MM.1S (cell line): ENCODE data around the gene BBIP1.
A peak's percentile ranks its signal among the peaks of the same experiment; 100 is the strongest.

ENCODE experiments used
- DNase-seq: peaks from one replicate; pipeline ENCODE4 v3.0.0-alpha.2; 2015
- H2AFZ ChIP-seq: fragments of 300-600 bp; sonication (generic); 2 replicates; pipeline ENCODE4 v1.6.0; 2016; ENCODE audit warnings: antibody characterized with exemption, low read length
- H3F3A ChIP-seq: fragments of 300-600 bp; sonication (generic); 2 replicates; pipeline ENCODE4 v1.6.1; 2016; ENCODE audit warnings: mild to moderate bottlenecking, antibody characterized with exemption, low read length, moderate library complexity, mixed read lengths; ENCODE audit not compliant: insufficient read depth
- H3K27ac ChIP-seq: fragments of 300-600 bp; sonication (generic); 2 replicates; pipeline ENCODE4 v1.5.1; 2016; ENCODE audit warnings: mild to moderate bottlenecking, low read length
- H3K27me3 ChIP-seq: fragments of 300-600 bp; sonication (generic); replicated peaks from 2 replicates; pipeline ENCODE4 v1.6.0; 2016; ENCODE audit warnings: low read length; ENCODE audit not compliant: insufficient read depth
- H3K36me3 ChIP-seq: fragments of 300-600 bp; sonication (generic); replicated peaks from 2 replicates; pipeline ENCODE4 v1.6.1; 2016; ENCODE audit warnings: mild to moderate bottlenecking, low read length, mixed read lengths; ENCODE audit not compliant: insufficient read depth
- H3K4me1 ChIP-seq: fragments of 300-600 bp; sonication (generic); 2 replicates; pipeline ENCODE4 v1.6.1; 2016; ENCODE audit warnings: low read length, mixed read lengths
- H3K4me2 ChIP-seq: fragments of 300-600 bp; sonication (generic); 2 replicates; pipeline ENCODE4 v1.6.0; 2016; ENCODE audit warnings: low read depth, low read length
- H3K4me3 ChIP-seq: fragments of 300-600 bp; sonication (generic); 2 replicates; pipeline ENCODE4 v1.5.1; 2016; ENCODE audit warnings: low read length, mixed read lengths
- H3K79me2 ChIP-seq: fragments of 300-600 bp; sonication (generic); 2 replicates; pipeline ENCODE4 v1.6.1; 2016; ENCODE audit warnings: mixed run types, low read length, mixed read lengths
- H3K9ac ChIP-seq: fragments of 300-600 bp; sonication (generic); 2 replicates; pipeline ENCODE4 v1.6.1; 2016; ENCODE audit warnings: low read length, mixed read lengths
- H3K9me2 ChIP-seq: fragments of 300-600 bp; sonication (generic); replicated peaks from 2 replicates; pipeline ENCODE4 v1.6.1; 2016; ENCODE audit warnings: mild to moderate bottlenecking, low read length, mixed read lengths; ENCODE audit not compliant: insufficient read depth
- H3K9me3 ChIP-seq: fragments of 300-600 bp; sonication (generic); replicated peaks from 2 replicates; pipeline ENCODE4 v1.6.1; 2016; ENCODE audit warnings: mild to moderate bottlenecking, low read length, mixed read lengths; ENCODE audit not compliant: insufficient read depth
- H4K20me1 ChIP-seq: fragments of 300-600 bp; sonication (generic); 2 replicates; pipeline ENCODE4 v1.6.1; 2016; ENCODE audit warnings: mild to moderate bottlenecking, low read length, moderate library complexity, mixed read lengths; ENCODE audit not compliant: insufficient read depth
- EZH2 ChIP-seq: fragments of 300-600 bp; sonication (generic); optimal IDR thresholded peaks from 2 replicates; pipeline ENCODE3; 2017; ENCODE audit warnings: low read depth, mild to moderate bottlenecking, antibody characterized with exemption, low read length, mixed read lengths
- EZH2phosphoT487 ChIP-seq: fragments of 300-600 bp; sonication (generic); IDR thresholded peaks from 2 replicates; pipeline ENCODE4 v1.6.1; 2018; ENCODE audit warnings: antibody characterized with exemption, low read length
- TF ChIP-seq, protein P1 (sequence below): fragments of 300-600 bp; sonication (generic); IDR thresholded peaks from 2 replicates; pipeline ENCODE4 v1.5.1; 2016; ENCODE audit warnings: antibody characterized with exemption, low read length, mixed read lengths

The BBIP1 gene, protein sequence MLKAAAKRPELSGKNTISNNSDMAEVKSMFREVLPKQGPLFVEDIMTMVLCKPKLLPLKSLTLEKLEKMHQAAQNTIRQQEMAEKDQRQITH

DNA sequence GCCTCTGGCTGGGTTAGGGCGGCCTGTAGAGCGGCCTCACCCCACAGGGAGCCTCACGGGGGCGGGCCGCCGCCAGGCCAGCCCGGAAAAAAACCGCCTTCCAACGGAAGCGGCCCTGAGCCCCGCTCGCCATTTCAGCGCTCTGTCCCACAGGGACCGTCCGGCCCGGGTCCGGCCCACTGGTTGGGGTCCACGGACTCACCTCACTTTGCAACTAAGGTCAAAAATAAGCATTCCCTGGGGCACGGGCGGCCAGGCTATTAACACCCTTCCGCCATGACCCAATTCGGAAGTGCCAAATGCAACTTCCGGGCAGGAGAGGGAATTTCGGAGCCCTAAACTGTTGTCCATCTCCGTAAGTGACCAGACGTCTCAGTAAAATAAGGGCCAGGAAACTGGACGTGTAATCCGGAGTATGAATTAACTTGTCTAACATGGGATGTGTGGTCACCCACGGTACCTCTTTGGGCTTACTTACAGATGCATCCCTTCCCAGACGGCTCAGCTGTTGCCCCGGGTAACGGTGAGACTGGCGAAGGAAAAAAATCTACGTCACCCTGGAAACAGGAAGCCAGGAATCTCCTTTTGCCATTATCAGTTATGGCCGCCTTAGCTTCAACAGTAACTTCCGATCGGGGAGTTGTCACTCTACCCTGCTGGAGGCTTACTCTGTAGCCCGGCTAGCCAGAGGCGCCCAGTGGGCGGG, at the start of gene BBIP1:
Gene BBIP1 (minus strand): TSS at position 538 of the 706 bp plus-strand sequence. CDS start 1,023 bp downstream, outside the sequence.
- no peaks in the 10 kb centered on the region for H3K9me2 ChIP-seq
- no peaks in the 10 kb centered on the region for H3K27me3 ChIP-seq
- H3K4me1 ChIP-seq = peaks cover 9% of the 10 kb centered on the region
- H3K4me2 ChIP-seq = peak within 1 kb of the TSS; percentile 81
- H4K20me1 ChIP-seq = peaks cover 2% of the 10 kb centered on the region; the same call in 1 of the 2 replicates
- H3K9me3 ChIP-seq = no peaks in the 10 kb centered on the region
- H3K79me2 ChIP-seq = peaks cover 58% of the 10 kb centered on the region
- H3K36me3 ChIP-seq = no peaks in the 10 kb centered on the region
- H3K27ac ChIP-seq = peak within 1 kb of the TSS; percentile 98
- TF ChIP-seq EZH2 = no peak
- no peak for TF ChIP-seq EZH2phosphoT487
- TF ChIP-seq, protein P1, sequence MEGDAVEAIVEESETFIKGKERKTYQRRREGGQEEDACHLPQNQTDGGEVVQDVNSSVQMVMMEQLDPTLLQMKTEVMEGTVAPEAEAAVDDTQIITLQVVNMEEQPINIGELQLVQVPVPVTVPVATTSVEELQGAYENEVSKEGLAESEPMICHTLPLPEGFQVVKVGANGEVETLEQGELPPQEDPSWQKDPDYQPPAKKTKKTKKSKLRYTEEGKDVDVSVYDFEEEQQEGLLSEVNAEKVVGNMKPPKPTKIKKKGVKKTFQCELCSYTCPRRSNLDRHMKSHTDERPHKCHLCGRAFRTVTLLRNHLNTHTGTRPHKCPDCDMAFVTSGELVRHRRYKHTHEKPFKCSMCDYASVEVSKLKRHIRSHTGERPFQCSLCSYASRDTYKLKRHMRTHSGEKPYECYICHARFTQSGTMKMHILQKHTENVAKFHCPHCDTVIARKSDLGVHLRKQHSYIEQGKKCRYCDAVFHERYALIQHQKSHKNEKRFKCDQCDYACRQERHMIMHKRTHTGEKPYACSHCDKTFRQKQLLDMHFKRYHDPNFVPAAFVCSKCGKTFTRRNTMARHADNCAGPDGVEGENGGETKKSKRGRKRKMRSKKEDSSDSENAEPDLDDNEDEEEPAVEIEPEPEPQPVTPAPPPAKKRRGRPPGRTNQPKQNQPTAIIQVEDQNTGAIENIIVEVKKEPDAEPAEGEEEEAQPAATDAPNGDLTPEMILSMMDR = no peak
- H3K9ac ChIP-seq = peak within 1 kb of the TSS; percentile 93
- H3F3A ChIP-seq = peaks cover 25% of the 10 kb centered on the region
- H3K4me3 ChIP-seq = peak within 1 kb of the TSS; percentile 97
- peak; percentile 100 for DNase-seq
- peak within 1 kb of the TSS; percentile 80 for H2AFZ ChIP-seq

DNA sequence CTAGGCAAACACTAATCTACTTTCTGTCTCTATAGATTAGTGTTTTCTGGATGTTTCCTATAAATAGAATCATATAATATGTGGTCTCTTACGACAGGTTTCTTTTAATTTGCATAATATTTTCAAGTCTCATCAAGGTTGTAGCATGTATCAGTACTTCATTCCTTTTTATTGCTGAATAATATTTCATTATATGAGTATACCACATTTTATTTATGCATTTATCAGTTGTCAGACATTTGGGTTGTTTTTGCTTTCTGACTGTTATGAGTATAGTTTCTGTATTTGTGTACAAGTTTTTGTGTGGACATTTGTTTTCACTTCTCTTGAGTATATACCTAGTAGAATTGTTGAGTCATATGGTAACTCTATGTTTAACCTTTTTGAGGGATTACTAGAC, 48.7 kb upstream of the BBIP1 start:
- Histone ChIP-seq H4K20me1 (no peaks in the 10 kb centered on the region; the same call in 1 of the 2 replicates), H3K9me3 (no peaks in the 10 kb centered on the region), H3K4me3 (no peak overlapping the region), H2AFZ (no peak overlapping the region), H3K36me3 (no peaks in the 10 kb centered on the region), H3K4me2 (no peak overlapping the region), H3K4me1 (no peaks in the 10 kb centered on the region), H3K79me2 (peaks cover 71% of the 10 kb centered on the region), H3K27me3 (no peaks in the 10 kb centered on the region), H3F3A (no peaks in the 10 kb centered on the region), H3K9ac (no peak overlapping the region), H3K27ac (no peak overlapping the region), H3K9me2 (no peaks in the 10 kb centered on the region)
- DNase-seq = no peak
- TF ChIP-seq, protein P1 = no peak
- no peak for TF ChIP-seq EZH2phosphoT487
- no peak for TF ChIP-seq EZH2

DNA sequence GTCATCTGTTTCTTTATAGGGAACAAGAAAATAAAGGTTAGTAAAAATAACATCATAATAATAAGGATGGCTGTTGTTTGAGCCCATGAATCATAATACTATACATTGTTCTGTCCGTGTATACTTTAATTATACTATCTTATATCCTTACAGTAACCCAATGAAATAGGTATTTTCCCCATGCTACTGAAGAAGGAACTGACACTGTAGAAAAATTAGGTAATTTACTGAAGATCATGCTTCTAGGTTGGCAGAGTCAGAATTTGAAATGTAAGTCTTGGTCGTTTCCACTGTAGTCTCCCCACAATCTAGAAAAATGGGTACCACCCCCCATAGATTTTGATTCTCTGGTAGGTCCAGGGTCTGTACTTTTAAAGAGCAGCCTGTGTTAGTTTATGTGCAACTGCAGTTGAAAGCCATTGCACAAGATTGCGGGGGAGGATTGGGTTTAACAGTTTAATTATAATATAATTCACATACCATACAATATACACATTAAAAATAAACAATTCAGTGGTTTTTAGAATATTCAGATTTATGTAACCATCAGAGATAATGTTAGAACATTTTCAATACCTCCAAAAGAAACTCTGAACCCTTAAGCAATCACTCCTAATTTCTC, 48.1 kb upstream of the BBIP1 start:
- Histone ChIP-seq H3K27me3 (no peaks in the 10 kb centered on the region), H3K4me1 (no peaks in the 10 kb centered on the region), H2AFZ (no peak overlapping the region), H3K79me2 (peaks cover 71% of the 10 kb centered on the region), H3K9me3 (no peaks in the 10 kb centered on the region), H3K36me3 (no peaks in the 10 kb centered on the region), H3F3A (no peaks in the 10 kb centered on the region), H3K4me2 (no peak overlapping the region), H3K4me3 (no peak overlapping the region), H3K9me2 (no peaks in the 10 kb centered on the region), H3K27ac (no peak overlapping the region), H3K9ac (no peak overlapping the region), H4K20me1 (no peaks in the 10 kb centered on the region; the same call in 1 of the 2 replicates)
- TF ChIP-seq EZH2phosphoT487 (no peak), EZH2 (no peak)
- TF ChIP-seq, protein P1 = no peak
- DNase-seq = no peak
